ENCODE results near the gene OR4N5.

Gene OR4N5

GRCh38 chr14:20176330-20176729, 37.7 kb downstream of the OR4N5 start:
- TF ChIP-seq TAF1 (IDR thresholded peaks at IDR 0.05; ENCODE audit: borderline replicate concordance, low read depth, low read length) = no peak
- TF ChIP-seq POLR2A (IDR thresholded peaks at IDR 0.05; ENCODE audit: low read depth, low read length) = no peak
- TF ChIP-seq POLR2AphosphoS5 (IDR thresholded peaks at IDR 0.05; ENCODE audit: low read depth, low read length) = no peak
- no peak for FAIRE-seq
- DNase-seq (ENCODE audit: insufficient read length) = no peak

GRCh38 chr14:20177433-20177974, 38.9 kb downstream of the OR4N5 start:
- no peak for FAIRE-seq
- DNase-seq (ENCODE audit: insufficient read length) = no peak
- no peak for TF ChIP-seq POLR2A (IDR thresholded peaks at IDR 0.05; ENCODE audit: low read depth, low read length)
- TF ChIP-seq POLR2AphosphoS5 (IDR thresholded peaks at IDR 0.05; ENCODE audit: low read depth, low read length) = no peak
- no peak for TF ChIP-seq TAF1 (IDR thresholded peaks at IDR 0.05; ENCODE audit: borderline replicate concordance, low read depth, low read length)

GRCh38 chr14:20179218-20179617, 40.6 kb downstream of the OR4N5 start:
- no peak for TF ChIP-seq POLR2A (IDR thresholded peaks at IDR 0.05; ENCODE audit: low read depth, low read length)
- no peak for TF ChIP-seq TAF1 (IDR thresholded peaks at IDR 0.05; ENCODE audit: borderline replicate concordance, low read depth, low read length)
- no peak for TF ChIP-seq POLR2AphosphoS5 (IDR thresholded peaks at IDR 0.05; ENCODE audit: low read depth, low read length)
- FAIRE-seq = no peak

GRCh38 chr14:20179880-20180279, 41.3 kb downstream of the OR4N5 start:
- no peak for TF ChIP-seq POLR2A (IDR thresholded peaks at IDR 0.05; ENCODE audit: low read depth, low read length)
- DNase-seq (ENCODE audit: insufficient read length) (no peak), FAIRE-seq (no peak)

More at GRCh38 chr14:20179218-20179617, 40.6 kb downstream of the OR4N5 start:
- DNase-seq (ENCODE audit: insufficient read length) = no peak

GRCh38 chr14:20180486-20180885, 41.9 kb downstream of the OR4N5 start:
- TF ChIP-seq TAF1 (IDR thresholded peaks at IDR 0.05; ENCODE audit: borderline replicate concordance, low read depth, low read length) = no peak
- no peak for TF ChIP-seq POLR2A (IDR thresholded peaks at IDR 0.05; ENCODE audit: low read depth, low read length)
- no peak for TF ChIP-seq POLR2AphosphoS5 (IDR thresholded peaks at IDR 0.05; ENCODE audit: low read depth, low read length)
- FAIRE-seq = no peak
- no peak for DNase-seq (ENCODE audit: insufficient read length)

GRCh38 chr14:20184181-20184580, 45.6 kb downstream of the OR4N5 start:
- no peak for TF ChIP-seq POLR2A (IDR thresholded peaks at IDR 0.05; ENCODE audit: low read depth, low read length)
- no peak for TF ChIP-seq POLR2AphosphoS5 (IDR thresholded peaks at IDR 0.05; ENCODE audit: low read depth, low read length)
- TF ChIP-seq TAF1 (IDR thresholded peaks at IDR 0.05; ENCODE audit: borderline replicate concordance, low read depth, low read length) = no peak
- no peak for DNase-seq (ENCODE audit: insufficient read length)

GRCh38 chr14:20190596-20190995, 52.0 kb downstream of the OR4N5 start, which contains the start of gene OR11G2:
Gene OR11G2, plus strand, starts transcription at chr14:20190896. Its CDS starts 6,542 bp downstream, at chr14:20197438.
- no peak for TF ChIP-seq POLR2A (IDR thresholded peaks at IDR 0.05; ENCODE audit: low read depth, low read length)
- no peak for TF ChIP-seq TAF1 (IDR thresholded peaks at IDR 0.05; ENCODE audit: borderline replicate concordance, low read depth, low read length)
- no peak for TF ChIP-seq POLR2AphosphoS5 (IDR thresholded peaks at IDR 0.05; ENCODE audit: low read depth, low read length)
- FAIRE-seq = no peak
- DNase-seq (ENCODE audit: insufficient read length) = no peak

More at GRCh38 chr14:20184181-20184580, 45.6 kb downstream of the OR4N5 start:
- no peak for FAIRE-seq

GRCh38 chr14:20191396-20191795, 52.8 kb downstream of the OR4N5 start:
- DNase-seq (ENCODE audit: insufficient read length) = no peak
- no peak for TF ChIP-seq TAF1 (IDR thresholded peaks at IDR 0.05; ENCODE audit: borderline replicate concordance, low read depth, low read length)
- TF ChIP-seq POLR2AphosphoS5 (IDR thresholded peaks at IDR 0.05; ENCODE audit: low read depth, low read length) = no peak
- TF ChIP-seq POLR2A (IDR thresholded peaks at IDR 0.05; ENCODE audit: low read depth, low read length) = no peak
- no peak for FAIRE-seq

- no peak for DNase-seq (ENCODE audit: insufficient read length)
- no peak for TF ChIP-seq POLR2A (IDR thresholded peaks at IDR 0.05; ENCODE audit: low read depth, low read length)
- no peak for TF ChIP-seq POLR2AphosphoS5 (IDR thresholded peaks at IDR 0.05; ENCODE audit: low read depth, low read length)
- TF ChIP-seq TAF1 (IDR thresholded peaks at IDR 0.05; ENCODE audit: borderline replicate concordance, low read depth, low read length) = no peak
- FAIRE-seq = no peak
Observed at GRCh38 chr14:20194101-20194500, 55.5 kb downstream of the OR4N5 start.

Data from GM12892 (cell line).